Activated CD8-positive, alpha-beta memory T cell treated with anti-CD3 and anti-CD28 coated beads, Interleukin-2, amount 50 U/mL, for 24 hours (primary cell): ENCODE data around the gene RERE.

Experiments
- DNase-seq: peaks from one replicate; pipeline ENCODE4 v3.0.0-alpha.2; 2020; ENCODE audit errors: extremely low read depth

Gene RERE

GRCh38 chr1:8544644-8545043 is 272.8 kb downstream of the RERE start:
- DNase-seq = no peak

GRCh38 chr1:8543965-8544364 is 273.5 kb downstream of the RERE start:
- DNase-seq = no peak

GRCh38 chr1:8541961-8542521 is 275.4 kb downstream of the RERE start:
- DNase-seq = no peak

GRCh38 chr1:8540971-8541370 is 276.5 kb downstream of the RERE start:
- DNase-seq = no peak

GRCh38 chr1:8540261-8540941 is 277.0 kb downstream of the RERE start:
- DNase-seq = no peak

GRCh38 chr1:8539683-8540082 is 277.8 kb downstream of the RERE start:
- DNase-seq = no peak

- DNase-seq = no peak
Measured at GRCh38 chr1:8538502-8538901, 278.9 kb downstream of the RERE start.

GRCh38 chr1:8537991-8538390 is 279.4 kb downstream of the RERE start:
- DNase-seq = no peak

- DNase-seq = no peak
Measured at GRCh38 chr1:8536515-8536914, 280.9 kb downstream of the RERE start.

GRCh38 chr1:8533907-8534306 is 283.5 kb downstream of the RERE start:
- no peak for DNase-seq

- no peak for DNase-seq
Measured at GRCh38 chr1:8533124-8533523, 284.3 kb downstream of the RERE start.

- DNase-seq = no peak
Measured at GRCh38 chr1:8529901-8530300, 287.5 kb downstream of the RERE start.

GRCh38 chr1:8527941-8528340 is 289.5 kb downstream of the RERE start:
- DNase-seq = no peak

- peak; percentile 47 for DNase-seq
Measured at GRCh38 chr1:8525558-8526275, 291.7 kb downstream of the RERE start.

GRCh38 chr1:8525216-8525557 is 292.3 kb downstream of the RERE start:
- no peak for DNase-seq

- DNase-seq = no peak
Measured at GRCh38 chr1:8524627-8525157, 292.7 kb downstream of the RERE start.

GRCh38 chr1:8523666-8524206 is 293.7 kb downstream of the RERE start:
- no peak for DNase-seq

- DNase-seq = no peak
Measured at GRCh38 chr1:8520483-8520966, 296.9 kb downstream of the RERE start.

- DNase-seq = no peak
Measured at GRCh38 chr1:8519167-8519566, 298.3 kb downstream of the RERE start.

GRCh38 chr1:8518490-8518801 is 299.0 kb downstream of the RERE start:
- DNase-seq = no peak

GRCh38 chr1:8517661-8518489 is 299.6 kb downstream of the RERE start:
- DNase-seq = no peak
